CD4-positive, alpha-beta T cell treated with Interleukin-2 at 100 ng/mL for 4 hours (primary cell): ENCODE results near the gene RNF214.
"Not testable (repeated sequence)": the region's sequence is repeated elsewhere in the genome, so short reads cannot be mapped to it uniquely, and the experiment has no call there.

Experiments
- DNase-seq: peaks from one replicate; pipeline ENCODE4 v3.0.0-alpha.2; 2020; ENCODE audit warnings: low spot score

The RNF214 gene

GRCh38 chr11:117197516-117198456, 34.7 kb upstream of the RNF214 start:
- no peak for DNase-seq

- DNase-seq, result no peak
These were observed 33.9 kb upstream of the RNF214 start for GRCh38 chr11:117198613-117199012.

- no peak for DNase-seq
These were observed 33.2 kb upstream of the RNF214 start, which contains the start of gene TAGLN for GRCh38 chr11:117199053-117199915. Gene TAGLN, plus strand, starts transcription at chr11:117199370. Its CDS starts 3,644 bp downstream, at chr11:117203014.

GRCh38 chr11:117199916-117200812, 32.3 kb upstream of the RNF214 start:
- DNase-seq, result no peak

- DNase-seq, result no peak
These were observed 31.4 kb upstream of the RNF214 start for GRCh38 chr11:117200813-117201657.

- DNase-seq, result no peak
These were observed 30.7 kb upstream of the RNF214 start for GRCh38 chr11:117201658-117202305.

- no peak for DNase-seq
These were observed 29.9 kb upstream of the RNF214 start for GRCh38 chr11:117202386-117203068.

GRCh38 chr11:117203069-117203407, 29.4 kb upstream of the RNF214 start:
- no peak for DNase-seq

GRCh38 chr11:117204283-117205080, 28.0 kb upstream of the RNF214 start:
- DNase-seq, result no peak

GRCh38 chr11:117205211-117205818, 27.2 kb upstream of the RNF214 start:
- DNase-seq, result no peak

GRCh38 chr11:117206111-117206510, 26.4 kb upstream of the RNF214 start:
- DNase-seq, result not testable (repeated sequence)

GRCh38 chr11:117206859-117207258, 25.6 kb upstream of the RNF214 start:
- not testable (repeated sequence) for DNase-seq

GRCh38 chr11:117207481-117207880, 25.0 kb upstream of the RNF214 start:
- DNase-seq, result not testable (repeated sequence)

- DNase-seq, result not testable (repeated sequence)
These were observed 23.8 kb upstream of the RNF214 start for GRCh38 chr11:117208710-117209109.

GRCh38 chr11:117209351-117210125, 22.9 kb upstream of the RNF214 start:
- DNase-seq, result not testable (repeated sequence)

GRCh38 chr11:117210620-117211019, 21.9 kb upstream of the RNF214 start:
- no peak for DNase-seq

GRCh38 chr11:117212697-117213355, 19.6 kb upstream of the RNF214 start:
- no peak for DNase-seq
